HFF-Myc (cell line): Measurements from ENCODE around the gene ELL2.

Experiments
- DNase-seq: peaks from one replicate; pipeline ENCODE4 v3.0.0-alpha.2; 2011; ENCODE audit warnings: low read depth; ENCODE audit errors: extremely low read depth
- H3K4me3 ChIP-seq: replicated peaks from 2 replicates; pipeline ENCODE4 v1.5.1; 2011; ENCODE audit warnings: low read depth, mild to moderate bottlenecking, control low read depth, low read length
- TF ChIP-seq, protein P1 (sequence below): IDR thresholded peaks from 2 replicates; pipeline ENCODE4 v1.5.1; 2012; ENCODE audit warnings: mild to moderate bottlenecking, low read depth, low read length, control low read depth; ENCODE audit errors: missing control alignments

ELL2 gene

DNA sequence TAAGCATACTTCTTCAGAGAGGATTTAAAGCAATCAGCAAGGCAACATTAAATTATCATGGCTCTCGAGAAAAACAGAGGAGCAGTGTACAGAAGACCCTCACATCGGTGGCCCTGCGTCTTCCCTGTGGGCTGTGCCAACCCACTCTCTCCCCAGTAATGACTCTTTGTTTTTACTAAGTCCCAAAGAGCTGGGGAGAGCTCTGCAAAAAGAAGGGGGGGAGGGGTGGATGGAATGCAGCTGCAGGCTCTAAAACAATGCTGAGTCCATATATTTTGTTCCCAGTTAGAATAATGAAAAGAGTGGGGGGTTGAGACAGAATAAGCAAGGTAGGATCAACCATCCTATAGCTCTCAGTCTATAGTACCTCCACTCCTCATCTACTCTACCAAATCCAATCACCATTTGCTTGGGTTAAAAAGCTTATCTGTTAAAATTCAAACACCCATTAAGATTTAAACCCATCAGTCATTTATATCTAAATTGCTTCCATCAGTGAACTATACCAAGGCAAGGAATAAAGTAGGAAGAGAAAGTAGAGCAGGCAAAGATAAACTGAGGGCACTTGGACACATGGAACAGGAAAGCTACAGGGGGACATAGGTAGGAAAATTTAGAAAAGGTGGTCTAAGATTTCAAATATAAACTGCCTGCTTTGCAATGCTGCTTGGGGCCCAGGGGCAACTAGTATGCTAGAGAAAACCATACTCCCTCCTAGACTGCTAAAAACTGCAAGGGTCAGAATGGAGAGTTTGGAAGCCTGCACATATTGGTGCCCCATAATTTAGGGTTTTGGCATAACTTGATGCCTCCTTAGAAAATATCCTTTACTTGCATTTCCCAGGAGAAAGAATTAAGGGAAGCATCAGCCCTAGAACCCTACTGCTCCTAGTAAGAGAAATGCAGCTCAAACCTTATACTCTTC lies 20.6 kb downstream of the ELL2 start:
- H3K4me3 ChIP-seq, result no peak overlapping the region
- TF ChIP-seq, protein P1, sequence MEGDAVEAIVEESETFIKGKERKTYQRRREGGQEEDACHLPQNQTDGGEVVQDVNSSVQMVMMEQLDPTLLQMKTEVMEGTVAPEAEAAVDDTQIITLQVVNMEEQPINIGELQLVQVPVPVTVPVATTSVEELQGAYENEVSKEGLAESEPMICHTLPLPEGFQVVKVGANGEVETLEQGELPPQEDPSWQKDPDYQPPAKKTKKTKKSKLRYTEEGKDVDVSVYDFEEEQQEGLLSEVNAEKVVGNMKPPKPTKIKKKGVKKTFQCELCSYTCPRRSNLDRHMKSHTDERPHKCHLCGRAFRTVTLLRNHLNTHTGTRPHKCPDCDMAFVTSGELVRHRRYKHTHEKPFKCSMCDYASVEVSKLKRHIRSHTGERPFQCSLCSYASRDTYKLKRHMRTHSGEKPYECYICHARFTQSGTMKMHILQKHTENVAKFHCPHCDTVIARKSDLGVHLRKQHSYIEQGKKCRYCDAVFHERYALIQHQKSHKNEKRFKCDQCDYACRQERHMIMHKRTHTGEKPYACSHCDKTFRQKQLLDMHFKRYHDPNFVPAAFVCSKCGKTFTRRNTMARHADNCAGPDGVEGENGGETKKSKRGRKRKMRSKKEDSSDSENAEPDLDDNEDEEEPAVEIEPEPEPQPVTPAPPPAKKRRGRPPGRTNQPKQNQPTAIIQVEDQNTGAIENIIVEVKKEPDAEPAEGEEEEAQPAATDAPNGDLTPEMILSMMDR, result no peak
- no peak for DNase-seq

DNA sequence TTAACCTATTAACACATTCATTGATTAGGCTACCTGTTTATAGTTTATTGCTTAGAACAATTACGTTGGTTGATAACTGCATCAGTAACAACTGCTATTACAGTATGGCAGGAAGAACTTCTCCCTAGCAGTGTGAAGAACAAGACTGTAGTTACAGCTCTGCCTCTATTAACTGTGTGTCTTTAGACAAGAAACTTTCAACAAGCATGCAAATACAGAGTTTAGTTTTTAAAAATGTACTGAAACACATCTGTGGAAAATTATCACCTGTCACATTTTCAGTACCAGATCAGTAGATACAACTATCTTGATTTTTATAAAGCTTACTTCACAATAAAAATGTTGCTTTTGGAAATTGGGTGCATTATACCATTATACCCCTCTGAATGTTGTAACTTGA lies 22.2 kb downstream of the ELL2 start:
- TF ChIP-seq, protein P1, result no peak
- H3K4me3 ChIP-seq, result no peak overlapping the region
- no peak for DNase-seq

DNA sequence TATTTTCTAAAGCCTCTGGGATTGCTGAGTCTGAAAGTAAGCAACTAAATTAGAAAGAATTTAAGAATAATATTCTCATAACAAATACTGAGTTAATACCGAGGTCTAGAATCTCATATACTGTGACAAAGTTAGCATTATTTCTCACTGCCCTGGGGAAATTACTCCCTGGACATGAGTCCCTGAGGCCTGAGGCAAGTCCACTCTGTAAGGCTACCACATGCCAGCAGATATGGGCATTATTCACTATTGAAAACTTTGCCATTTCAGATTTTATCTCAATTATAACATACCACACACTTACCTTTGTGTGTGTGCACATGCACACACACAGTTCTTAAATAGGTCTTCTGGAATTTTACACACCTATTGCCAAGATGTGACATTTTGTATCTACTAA lies 22.9 kb downstream of the ELL2 start:
- TF ChIP-seq, protein P1, result no peak
- no peak for DNase-seq
- H3K4me3 ChIP-seq, result no peak overlapping the region

DNA sequence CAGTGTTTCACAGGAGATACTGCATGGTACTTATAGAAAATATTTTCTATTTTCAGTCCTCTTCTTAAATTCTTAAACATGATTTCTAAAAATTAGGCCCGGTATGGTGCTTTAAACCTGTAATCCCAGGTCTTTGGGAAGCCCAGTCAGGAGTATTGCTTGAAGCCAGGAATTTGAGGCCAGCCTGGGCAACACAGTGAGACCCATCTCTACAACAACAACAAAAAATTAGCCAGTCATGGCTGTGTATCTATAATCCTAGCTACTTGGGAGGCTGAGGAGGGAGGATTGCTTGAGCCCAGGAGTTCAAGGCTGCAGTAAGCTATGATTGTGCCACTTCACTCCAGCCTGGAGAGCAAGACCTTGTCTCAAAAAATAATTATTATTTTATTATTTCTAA lies 23.3 kb downstream of the ELL2 start:
- no peak overlapping the region for H3K4me3 ChIP-seq
- TF ChIP-seq, protein P1, result no peak
- DNase-seq, result no peak

DNA sequence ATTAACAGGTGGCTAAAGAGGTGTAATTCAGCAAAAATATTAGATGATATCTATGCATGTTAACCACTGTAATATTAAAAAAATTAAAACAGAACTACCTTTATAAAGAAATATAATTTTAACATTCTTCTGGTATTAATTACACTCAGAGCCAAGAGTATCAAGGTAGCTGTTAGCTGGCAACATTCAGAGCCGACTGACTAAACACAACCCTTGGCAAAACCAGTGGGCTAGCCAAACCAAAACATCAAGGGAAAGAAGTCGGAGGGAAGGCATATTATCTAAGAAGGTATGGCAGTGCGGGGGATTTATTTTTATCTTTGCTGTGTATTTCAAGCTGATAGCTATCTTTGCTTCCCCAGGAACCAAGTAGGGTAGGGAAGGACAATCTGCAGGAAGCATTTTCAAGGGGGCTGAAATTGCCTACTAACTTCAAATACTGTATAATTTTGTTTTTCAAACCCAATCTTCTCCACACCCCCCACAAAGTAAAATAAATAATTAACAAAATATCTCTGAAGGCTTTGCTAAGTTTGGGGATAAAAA lies 24.0 kb downstream of the ELL2 start:
- no peak for DNase-seq
- TF ChIP-seq, protein P1, result no peak
- H3K4me3 ChIP-seq, result no peak overlapping the region

DNA sequence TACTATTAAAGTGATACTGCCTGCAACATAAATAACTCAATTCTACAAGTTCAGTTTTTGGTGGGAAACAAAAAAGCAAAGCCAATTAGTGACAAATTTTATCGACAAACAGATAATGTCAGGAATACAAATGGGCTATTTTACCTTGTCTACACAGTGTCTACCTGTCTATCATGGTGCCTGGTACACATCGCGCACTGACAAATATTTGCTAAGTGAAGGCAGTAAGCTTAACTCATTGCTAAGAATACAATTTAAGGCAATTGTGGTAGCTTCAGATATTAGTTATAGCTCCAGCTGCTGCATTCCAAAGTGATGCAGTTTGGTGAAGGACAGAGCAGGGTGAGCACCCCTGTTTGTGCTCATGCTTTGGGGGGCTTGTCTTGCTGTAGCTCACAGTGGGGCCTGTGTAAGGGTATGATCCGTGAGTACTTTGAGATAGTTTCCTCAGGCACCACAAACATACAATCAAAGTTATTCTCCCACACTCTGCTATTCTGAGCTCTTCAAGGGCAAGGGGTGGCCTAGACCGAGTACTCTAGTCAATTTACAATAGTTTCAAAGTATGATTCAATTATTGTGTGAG lies 24.7 kb downstream of the ELL2 start:
- H3K4me3 ChIP-seq, result no peak overlapping the region
- DNase-seq, result no peak
- TF ChIP-seq, protein P1, result no peak
